WTC11 (cell line): ENCODE measurements around the gene GRPEL1. TPM values are rescaled to one million over a fixed set of nuclear protein-coding genes. Genes with fewer than 3 reads are reported as not detected.

Source experiments
- ATAC-seq: fragments of 200-7000 bp; cut with Tn5 transposase; 2 replicates; pipeline ENCODE4 v1.10.0; 2021; ENCODE audit warnings: mild to moderate bottlenecking, moderate library complexity
- CTCF ChIA-PET: fragments of 300-600 bp; sonication (Branson Sonifier 250); formaldehyde crosslinking; loops from one replicate; lab custom pipeline; 2021; ENCODE audit warnings: antibody characterized with exemption; lab: Charles Lee
- POLR2A ChIA-PET: fragments of 350-600 bp; sonication (Branson Sonifier 250); formaldehyde crosslinking; loops from one replicate; lab custom pipeline; 2021; ENCODE audit warnings: antibody characterized with exemption; lab: Charles Lee
- DNase-seq: peaks from one replicate; pipeline ENCODE4 v3.0.0; 2021; ENCODE audit warnings: low spot score
- H3K27ac Mint-ChIP-seq: 2 replicates; pipeline ENCODE4 v1.8.0; 2021; ENCODE audit warnings: mixed read lengths
- H3K27me3 Mint-ChIP-seq: 2 replicates; pipeline ENCODE4 v1.8.0; 2021; ENCODE audit warnings: low read depth, mild to moderate bottlenecking, moderate library complexity, mixed read lengths
- H3K36me3 Mint-ChIP-seq: 2 replicates; pipeline ENCODE4 v1.8.0; 2021; ENCODE audit warnings: mixed read lengths
- H3K4me1 Mint-ChIP-seq: 2 replicates; pipeline ENCODE4 v1.8.0; 2022; ENCODE audit warnings: mixed read lengths
- H3K4me3 Mint-ChIP-seq: 2 replicates; pipeline ENCODE4 v1.8.0; 2021; ENCODE audit warnings: mild to moderate bottlenecking, moderate library complexity, mixed read lengths
- H3K9me3 Mint-ChIP-seq: 2 replicates; pipeline ENCODE4 v1.8.0; 2021; ENCODE audit warnings: mixed read lengths
- ATF1 ChIP-seq: sonication (generic); formaldehyde crosslinking; IDR thresholded peaks from 2 replicates; pipeline ENCODE4 v1.8.1; 2023; ENCODE audit warnings: mild to moderate bottlenecking, moderate library complexity, missing genetic modification reagents
- ATF6 ChIP-seq: sonication (generic); formaldehyde crosslinking; IDR thresholded peaks from 2 replicates; pipeline ENCODE4 v1.8.1; 2023; ENCODE audit warnings: mild to moderate bottlenecking, missing genetic modification reagents
- CREB1 ChIP-seq: sonication (generic); formaldehyde crosslinking; IDR thresholded peaks from 2 replicates; pipeline ENCODE4 v1.8.0; 2023; ENCODE audit warnings: mild to moderate bottlenecking, missing genetic modification reagents
- E2F5 ChIP-seq: sonication (generic); formaldehyde crosslinking; IDR thresholded peaks from 2 replicates; pipeline ENCODE4 v1.8.1; 2022; ENCODE audit warnings: mild to moderate bottlenecking, moderate library complexity, missing genetic modification reagents
- ERG ChIP-seq: fragments of 250-450 bp; sonication (Bioruptor Pico); IDR thresholded peaks from 2 replicates; pipeline ENCODE4 v1.8.0; 2021; ENCODE audit warnings: mild to moderate bottlenecking
- ESRRA ChIP-seq: sonication (generic); formaldehyde crosslinking; IDR thresholded peaks from 2 replicates; pipeline ENCODE4 v1.8.1; 2022; ENCODE audit warnings: mild to moderate bottlenecking, missing genetic modification reagents, borderline replicate concordance
- HMGA2 ChIP-seq: fragments of 250-450 bp; sonication (Bioruptor Pico); IDR thresholded peaks from 2 replicates; pipeline ENCODE4 v1.4.0; 2021; ENCODE audit warnings: mild to moderate bottlenecking, moderate library complexity
- IRF1 ChIP-seq: sonication (generic); formaldehyde crosslinking; IDR thresholded peaks from 2 replicates; pipeline ENCODE4 v1.8.0; 2023; ENCODE audit warnings: missing genetic modification reagents
- MAX ChIP-seq: sonication (generic); formaldehyde crosslinking; IDR thresholded peaks from 2 replicates; pipeline ENCODE4 v1.8.0; 2022; ENCODE audit warnings: mild to moderate bottlenecking, missing genetic modification reagents
- MXD4 ChIP-seq: fragments of 250-450 bp; sonication (Bioruptor Pico); IDR thresholded peaks from 2 replicates; pipeline ENCODE4 v1.8.0; 2021; ENCODE audit warnings: mild to moderate bottlenecking, moderate library complexity, borderline replicate concordance
- NFATC4 ChIP-seq: fragments of 250-450 bp; sonication (Bioruptor Pico); IDR thresholded peaks from 2 replicates; pipeline ENCODE4 v1.9.0; 2021; ENCODE audit warnings: mild to moderate bottlenecking
- NR3C1 ChIP-seq: sonication (generic); formaldehyde crosslinking; conservative IDR thresholded peaks from 2 replicates; pipeline ENCODE4 v1.8.1; 2023; ENCODE audit warnings: low read depth, mild to moderate bottlenecking, missing genetic modification reagents
- OVOL2 ChIP-seq: fragments of 250-450 bp; sonication (Bioruptor Pico); IDR thresholded peaks from 2 replicates; pipeline ENCODE4 v1.9.0; 2021; ENCODE audit warnings: mild to moderate bottlenecking, borderline replicate concordance
- USF2 ChIP-seq: sonication (generic); formaldehyde crosslinking; IDR thresholded peaks from 2 replicates; pipeline ENCODE4 v1.8.1; 2023; ENCODE audit warnings: mild to moderate bottlenecking, missing genetic modification reagents, moderate library complexity
- ZBTB43 ChIP-seq: sonication (generic); formaldehyde crosslinking; IDR thresholded peaks from 2 replicates; pipeline ENCODE4 v1.8.1; 2023; ENCODE audit warnings: mild to moderate bottlenecking, missing genetic modification reagents
- ZNF138 ChIP-seq: sonication (generic); formaldehyde crosslinking; conservative IDR thresholded peaks from 2 replicates; pipeline ENCODE4 v1.8.1; 2022; ENCODE audit warnings: mild to moderate bottlenecking, moderate library complexity, missing genetic modification reagents
- ZNF317 ChIP-seq: sonication (generic); formaldehyde crosslinking; IDR thresholded peaks from 2 replicates; pipeline ENCODE4 v1.8.1; 2023; ENCODE audit warnings: low read depth, mild to moderate bottlenecking, moderate library complexity, missing genetic modification reagents, borderline replicate concordance
- ZNF416 ChIP-seq: fragments of 250-450 bp; sonication (Bioruptor Pico); IDR thresholded peaks from 2 replicates; pipeline ENCODE4 v1.9.0; 2021; ENCODE audit warnings: mild to moderate bottlenecking, inconsistent platforms
- ZNF423 ChIP-seq: fragments of 250-450 bp; sonication (Bioruptor Pico); IDR thresholded peaks from 2 replicates; pipeline ENCODE4 v2.1.2; 2022; ENCODE audit warnings: mild to moderate bottlenecking, moderate library complexity
- ZNF671 ChIP-seq: fragments of 250-450 bp; sonication (Bioruptor Pico); IDR thresholded peaks from 2 replicates; pipeline ENCODE4 v1.8.0; 2021; ENCODE audit warnings: mild to moderate bottlenecking
- total RNA-seq: library from RNA; stranded (reverse); gene quantifications from 3 replicates; pipeline ENCODE4 v1.2.3, GENCODE V29; 2021

GRPEL1 gene
- total RNA-seq, 1 experiment from 2014 or later = 50.0 TPM

GRCh38 chr4:7054106-7054880 is 13.6 kb downstream of the GRPEL1 start (continued):
- TF ChIP-seq ZBTB43 (CRISPR knock-in tag) (no peak), ZNF671 (no peak)
- TF ChIP-seq, all 79 proteins: peak for 0

- Mint-ChIP-seq H3K9me3 (no peaks in the 10 kb centered on the region), H3K27ac (no peak overlapping the region), H3K36me3 (peaks cover 14% of the 10 kb centered on the region), H3K4me1 (peaks cover 4% of the 10 kb centered on the region), H3K4me3 (no peak overlapping the region), H3K27me3 (no peaks in the 10 kb centered on the region)
- ChIA-PET POLR2A (no interaction called here), CTCF (interaction anchor here (0.7 to 3.4 kb wide), 2 partner anchors 10 to 133 kb away, joined by 5 to 25 read pairs; partner anchors contain the start of gene TADA2B)
- DNase-seq = no peak
- no peak for ATAC-seq
- TF ChIP-seq ESRRA (CRISPR knock-in tag) (no peak), OVOL2 (no peak), IRF1 (CRISPR knock-in tag) (no peak)
Measured at GRCh38 chr4:7052923-7053715, 14.7 kb downstream of the GRPEL1 start.

- H3K27ac Mint-ChIP-seq = no peak overlapping the region
Measured at GRCh38 chr4:7052313-7052712, 15.6 kb downstream of the GRPEL1 start.

GRCh38 chr4:7051905-7052304 is 16.0 kb downstream of the GRPEL1 start:
- ChIA-PET POLR2A (no interaction called here), CTCF (interaction anchor here (1.9 kb wide), 1 partner anchor 9 kb away, joined by 6 read pairs; the partner anchor contains the start of gene TADA2B)
- no peak for ATAC-seq
- no peak for DNase-seq
- Mint-ChIP-seq H3K36me3 (peaks cover 9% of the 10 kb centered on the region), H3K27me3 (no peaks in the 10 kb centered on the region), H3K4me1 (peaks cover 15% of the 10 kb centered on the region), H3K4me3 (no peak overlapping the region), H3K9me3 (no peaks in the 10 kb centered on the region), H3K27ac (no peak overlapping the region)
- TF ChIP-seq MXD4 = no peak
- no peak for TF ChIP-seq USF2
- TF ChIP-seq NR3C1 (CRISPR knock-in tag) = no peak
- no peak for TF ChIP-seq IRF1 (CRISPR knock-in tag)
- TF ChIP-seq ATF6 = no peak
- TF ChIP-seq ZNF317 (CRISPR knock-in tag) = no peak
- TF ChIP-seq HMGA2 = no peak
- TF ChIP-seq CREB1 = no peak
- no peak for TF ChIP-seq ERG (CRISPR knock-in tag)
- no peak for TF ChIP-seq NFATC4 (CRISPR knock-in tag)
- no peak for TF ChIP-seq ZNF138
- TF ChIP-seq ATF1 (CRISPR knock-in tag) = no peak
- TF ChIP-seq E2F5 = no peak
- no peak for TF ChIP-seq ZNF416

More at GRCh38 chr4:7052313-7052712, 15.6 kb downstream of the GRPEL1 start:
- ATAC-seq = no peak
- H3K9me3 Mint-ChIP-seq = no peaks in the 10 kb centered on the region
- peaks cover 9% of the 10 kb centered on the region for H3K36me3 Mint-ChIP-seq
- peaks cover 10% of the 10 kb centered on the region for H3K4me1 Mint-ChIP-seq
- TF ChIP-seq MAX (no peak), NR3C1 (CRISPR knock-in tag) (no peak), ZNF423 (CRISPR knock-in tag) (no peak)
- TF ChIP-seq, all 79 proteins: peak for 0
- Mint-ChIP-seq H3K27me3 (no peaks in the 10 kb centered on the region), H3K4me3 (no peak overlapping the region)
- ChIA-PET POLR2A (no interaction called here), CTCF (interaction anchor here (0.7 to 1.9 kb wide), 2 partner anchors 9 to 134 kb away, joined by 5 to 6 read pairs; partner anchors contain the start of gene TADA2B)
- no peak for DNase-seq
